Mesothelial cell of epicardium (in vitro differentiated cells): Measurements from ENCODE around the gene NTM. TPM values are rescaled to one million over a fixed set of nuclear protein-coding genes. Genes with fewer than 3 reads are reported as not detected.
"Not testable (repeated sequence)": the region's sequence is repeated elsewhere in the genome, so short reads cannot be mapped to it uniquely, and the experiment has no call there.

ENCODE experiments used
- DNase-seq, 2 experiments: peaks; one replicate each; pipeline ENCODE4 v3.0.0; 2021; ENCODE audit warnings: low spot score in 2 of 2; ENCODE audit not compliant: unreplicated experiment in 2 of 2
- H3K27ac Mint-ChIP-seq: 2 replicates; pipeline ENCODE4 v1.8.0; 2021; ENCODE audit warnings: mixed read lengths
- H3K27me3 Mint-ChIP-seq: 2 replicates; pipeline ENCODE4 v1.8.0; 2021; ENCODE audit warnings: low read depth, mixed read lengths
- H3K36me3 Mint-ChIP-seq: 2 replicates; pipeline ENCODE4 v1.8.0; 2021; ENCODE audit warnings: mixed read lengths
- H3K4me1 Mint-ChIP-seq: 2 replicates; pipeline ENCODE4 v1.8.0; 2021; ENCODE audit warnings: mixed read lengths
- H3K4me3 Mint-ChIP-seq: 2 replicates; pipeline ENCODE4 v1.8.0; 2021; ENCODE audit warnings: mild to moderate bottlenecking, moderate library complexity, mixed read lengths
- H3K9me3 Mint-ChIP-seq: 2 replicates; pipeline ENCODE4 v1.8.0; 2021; ENCODE audit warnings: mixed read lengths
- total RNA-seq: library from RNA; stranded (reverse); gene quantifications from 3 replicates; pipeline ENCODE4 v1.2.1, GENCODE V29; 2021
- TF ChIP-seq, protein P1 (sequence below): fragments of 200-600 bp; sonication (generic); IDR thresholded peaks from one replicate; pipeline ENCODE4 v1.5.0; 2021; ENCODE audit warnings: antibody characterized with exemption; ENCODE audit not compliant: unreplicated experiment

The NTM gene
- total RNA-seq, 1 donor from 2014 or later, result 3.9 TPM

DNA sequence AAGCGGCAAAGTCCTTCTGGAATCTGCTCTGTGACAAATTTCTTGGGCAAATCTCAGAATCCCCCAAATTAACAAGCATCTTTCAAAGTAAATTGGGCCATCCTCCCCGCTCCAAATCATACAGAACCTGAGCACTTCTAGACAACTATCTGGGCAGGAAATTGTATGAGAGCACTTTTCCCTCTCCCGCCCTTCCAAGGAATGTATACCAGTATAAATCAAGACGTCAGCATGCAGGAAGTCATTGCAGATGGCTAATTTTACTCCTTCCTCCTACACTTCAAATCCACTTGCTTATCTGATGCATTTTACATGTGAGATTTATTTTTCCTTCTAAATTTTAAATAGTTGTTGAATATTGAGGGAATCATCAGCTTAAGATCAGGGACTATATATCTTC, 52.1 kb downstream of the NTM start:
- Mint-ChIP-seq H3K27ac (peak overlapping the region; percentile 21), H3K9me3 (no peaks in the 10 kb centered on the region), H3K36me3 (no peaks in the 10 kb centered on the region), H3K4me1 (peaks cover 16% of the 10 kb centered on the region), H3K4me3 (no peak overlapping the region), H3K27me3 (peaks cover 85% of the 10 kb centered on the region)
- no peak for DNase-seq
- TF ChIP-seq, protein P1, sequence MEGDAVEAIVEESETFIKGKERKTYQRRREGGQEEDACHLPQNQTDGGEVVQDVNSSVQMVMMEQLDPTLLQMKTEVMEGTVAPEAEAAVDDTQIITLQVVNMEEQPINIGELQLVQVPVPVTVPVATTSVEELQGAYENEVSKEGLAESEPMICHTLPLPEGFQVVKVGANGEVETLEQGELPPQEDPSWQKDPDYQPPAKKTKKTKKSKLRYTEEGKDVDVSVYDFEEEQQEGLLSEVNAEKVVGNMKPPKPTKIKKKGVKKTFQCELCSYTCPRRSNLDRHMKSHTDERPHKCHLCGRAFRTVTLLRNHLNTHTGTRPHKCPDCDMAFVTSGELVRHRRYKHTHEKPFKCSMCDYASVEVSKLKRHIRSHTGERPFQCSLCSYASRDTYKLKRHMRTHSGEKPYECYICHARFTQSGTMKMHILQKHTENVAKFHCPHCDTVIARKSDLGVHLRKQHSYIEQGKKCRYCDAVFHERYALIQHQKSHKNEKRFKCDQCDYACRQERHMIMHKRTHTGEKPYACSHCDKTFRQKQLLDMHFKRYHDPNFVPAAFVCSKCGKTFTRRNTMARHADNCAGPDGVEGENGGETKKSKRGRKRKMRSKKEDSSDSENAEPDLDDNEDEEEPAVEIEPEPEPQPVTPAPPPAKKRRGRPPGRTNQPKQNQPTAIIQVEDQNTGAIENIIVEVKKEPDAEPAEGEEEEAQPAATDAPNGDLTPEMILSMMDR, result no peak

DNA sequence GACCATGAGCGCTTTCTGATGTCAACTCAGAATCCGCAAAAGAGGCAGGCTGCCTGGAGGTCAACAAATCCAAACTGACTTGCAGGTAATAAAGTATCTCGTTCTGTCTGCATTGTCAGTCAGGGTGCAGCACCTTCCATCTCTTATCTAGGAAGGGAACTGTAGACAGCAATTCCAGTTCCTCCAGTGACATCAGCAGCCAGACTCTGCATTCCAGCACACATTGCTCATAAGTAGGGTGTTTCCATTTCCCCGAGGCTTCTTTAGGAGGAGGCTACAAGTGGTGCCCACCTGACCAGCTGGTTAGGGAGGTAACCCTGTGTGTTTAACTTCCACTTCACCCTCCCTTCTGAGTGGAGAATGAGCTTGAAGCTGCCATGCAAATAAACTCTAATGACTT, 53.3 kb downstream of the NTM start:
- peaks cover 82% of the 10 kb centered on the region for H3K27me3 Mint-ChIP-seq
- no peaks in the 10 kb centered on the region for H3K36me3 Mint-ChIP-seq
- TF ChIP-seq, protein P1, result no peak
- no peak for DNase-seq
- peaks cover 16% of the 10 kb centered on the region for H3K4me1 Mint-ChIP-seq
- H3K9me3 Mint-ChIP-seq, result no peaks in the 10 kb centered on the region
- H3K4me3 Mint-ChIP-seq, result no peak overlapping the region
- H3K27ac Mint-ChIP-seq, result no peak overlapping the region

DNA sequence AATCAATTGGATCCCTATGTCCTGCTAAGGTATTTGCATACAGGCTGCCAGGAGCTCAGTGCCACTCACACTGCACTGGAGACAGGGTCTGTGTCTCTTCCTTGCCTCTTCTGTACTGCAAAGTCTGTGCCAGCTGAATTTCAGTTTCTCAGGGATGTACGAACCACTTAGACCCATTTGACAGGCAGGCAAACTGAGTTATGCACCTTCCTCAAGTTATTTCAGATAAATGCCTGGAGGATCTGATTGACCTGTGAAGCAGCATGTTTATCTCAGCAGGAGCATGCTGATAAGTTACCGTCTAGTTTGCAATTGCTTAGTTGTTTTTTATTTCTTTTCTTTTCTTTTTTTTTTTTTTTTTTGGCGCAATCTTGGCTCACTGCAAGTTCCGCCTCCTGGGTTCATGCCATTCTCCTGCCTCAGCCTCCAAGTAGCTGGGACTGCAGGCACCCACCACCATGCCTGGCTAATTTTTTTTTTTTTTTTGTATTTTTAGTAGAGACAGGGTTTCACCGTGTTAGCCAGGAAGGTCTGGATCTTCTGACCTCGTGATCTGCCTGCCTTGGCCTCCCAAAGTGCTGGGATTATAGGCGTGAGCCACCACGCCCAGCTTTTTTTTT, 54.0 kb downstream of the NTM start:
- not testable (repeated sequence) for DNase-seq, H3K27ac Mint-ChIP-seq, H3K9me3 Mint-ChIP-seq, H3K36me3 Mint-ChIP-seq, H3K4me3 Mint-ChIP-seq
- H3K4me1 Mint-ChIP-seq, result peaks cover 16% of the 10 kb centered on the region
- H3K27me3 Mint-ChIP-seq, result peaks cover 75% of the 10 kb centered on the region

DNA sequence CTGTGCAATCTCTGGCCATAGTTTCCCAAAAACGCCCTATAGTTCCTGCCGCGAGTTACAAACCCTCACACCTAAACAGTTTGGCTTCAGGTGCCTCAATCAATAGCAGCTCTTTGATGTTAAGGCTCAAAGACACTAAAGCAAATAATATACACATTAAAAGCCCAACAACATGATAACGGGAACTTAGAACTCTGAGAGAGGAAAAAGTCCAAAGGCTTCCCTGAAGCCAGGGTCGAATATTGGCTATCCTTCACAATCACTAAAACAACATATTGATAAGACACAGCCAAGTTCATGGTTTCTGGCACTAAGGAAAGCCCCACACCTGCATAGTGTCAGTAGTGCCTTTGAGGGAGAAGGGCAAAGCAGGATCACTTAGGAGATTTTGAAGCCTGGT, 54.9 kb downstream of the NTM start:
- Mint-ChIP-seq H3K36me3 (no peaks in the 10 kb centered on the region), H3K27me3 (peaks cover 66% of the 10 kb centered on the region), H3K9me3 (no peaks in the 10 kb centered on the region), H3K27ac (no peak overlapping the region), H3K4me3 (no peak overlapping the region), H3K4me1 (peaks cover 20% of the 10 kb centered on the region)
- TF ChIP-seq, protein P1, result no peak
- no peak for DNase-seq

DNA sequence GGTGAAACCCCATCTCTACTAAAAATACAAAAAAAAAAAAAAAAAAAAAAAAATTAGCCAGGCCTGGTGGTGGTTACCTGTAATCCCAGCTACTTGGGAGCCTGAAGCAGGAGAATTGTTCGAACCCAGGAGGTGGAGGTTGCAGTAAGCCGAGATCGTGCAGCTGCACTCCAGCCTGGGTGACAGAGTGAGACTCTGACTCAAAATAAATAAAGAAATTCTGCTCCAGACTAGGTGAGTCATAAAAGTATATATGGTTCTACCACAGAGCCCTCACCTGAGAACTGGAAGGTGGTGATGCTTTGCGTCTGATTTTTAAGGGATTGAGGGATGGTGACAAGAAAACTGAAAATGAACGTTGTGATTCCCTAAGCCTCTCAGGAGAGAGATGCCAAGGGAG, 58.4 kb downstream of the NTM start:
- no peak for DNase-seq
- H3K36me3 Mint-ChIP-seq, result no peaks in the 10 kb centered on the region
- H3K9me3 Mint-ChIP-seq, result no peaks in the 10 kb centered on the region
- no peak overlapping the region for H3K27ac Mint-ChIP-seq
- peaks cover 16% of the 10 kb centered on the region for H3K4me1 Mint-ChIP-seq
- H3K27me3 Mint-ChIP-seq, result peaks cover 37% of the 10 kb centered on the region
- H3K4me3 Mint-ChIP-seq, result no peak overlapping the region
- TF ChIP-seq, protein P1, result no peak

DNA sequence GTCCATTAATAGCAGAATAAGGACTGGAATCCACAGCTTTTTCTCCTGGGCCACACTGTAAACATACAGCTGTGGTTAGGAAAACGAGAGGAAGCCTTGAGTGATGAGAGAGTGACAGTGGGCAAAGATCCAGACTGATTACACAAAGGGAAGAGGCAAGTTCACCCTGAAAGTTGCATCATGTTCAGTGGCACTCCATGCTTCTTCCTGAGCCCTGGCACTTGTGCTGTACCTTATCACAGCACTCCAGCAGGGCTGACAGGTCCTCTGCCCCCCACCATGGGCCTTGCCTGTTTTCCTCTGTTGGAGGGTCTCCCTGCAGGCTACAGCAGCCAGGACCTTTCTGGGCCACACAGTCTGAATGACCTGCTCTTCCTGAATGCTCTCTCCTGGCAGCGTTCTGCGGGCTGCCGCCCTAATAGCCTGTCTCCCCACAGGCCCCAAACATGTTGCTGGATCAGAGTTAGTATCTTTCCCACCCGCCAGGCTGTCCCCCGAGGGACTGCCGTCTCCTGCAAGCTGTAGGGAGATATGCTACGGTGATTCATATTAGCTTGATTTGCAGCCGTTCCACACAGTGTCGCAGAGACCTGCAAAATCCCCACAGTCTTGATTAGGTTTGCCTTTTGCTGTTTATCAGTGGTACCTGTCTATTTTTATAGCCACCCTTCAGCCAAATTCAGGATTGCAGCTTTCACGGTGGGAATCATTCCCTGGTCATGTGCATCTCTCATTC, 60.2 kb downstream of the NTM start:
- Mint-ChIP-seq H3K4me3 (no peak overlapping the region), H3K27me3 (peaks cover 30% of the 10 kb centered on the region), H3K9me3 (peaks cover 10% of the 10 kb centered on the region), H3K27ac (peak overlapping the region; percentile 57), H3K4me1 (peaks cover 14% of the 10 kb centered on the region), H3K36me3 (no peaks in the 10 kb centered on the region)
- TF ChIP-seq, protein P1, result no peak
- DNase-seq, result no peak
